ENCODE results near the gene TPPP3.

TPPP3 gene

GRCh38 chr16:67433131-67433719 lies 39.9 kb upstream of the TPPP3 start:
- no peak for DNase-seq (ENCODE audit: low read depth, low spot score)
- H3K4me3 ChIP-seq (ENCODE audit: low read length): no peak overlapping the region
- H3K27ac ChIP-seq (ENCODE audit: low read length): no peak overlapping the region
- WGBS (ENCODE audit: insufficient coverage, insufficient read length): no CpG with 5 or more reads among the region's 5 CpGs
- peaks cover 4% of the 10 kb centered on the region for H3K36me3 ChIP-seq (ENCODE audit: control insufficient read depth, insufficient read depth, low read length)
- peaks cover 6% of the 10 kb centered on the region; the same call in 1 of the 2 replicates for H3K4me1 ChIP-seq (ENCODE audit: control insufficient read depth, insufficient read depth, low read length)
- no peaks in the 10 kb centered on the region for H3K9me3 ChIP-seq (ENCODE audit: control insufficient read depth, insufficient read depth, low read length)
- H3K27me3 ChIP-seq (ENCODE audit: control insufficient read depth, insufficient read depth, low read length): no peaks in the 10 kb centered on the region

GRCh38 chr16:67432506-67432890 lies 39.2 kb upstream of the TPPP3 start:
- WGBS (ENCODE audit: insufficient coverage, insufficient read length): no CpG with 5 or more reads among the region's 5 CpGs
- H3K4me3 ChIP-seq (ENCODE audit: low read length): no peak overlapping the region; the same call in 1 of the 2 replicates
- H3K27me3 ChIP-seq (ENCODE audit: control insufficient read depth, insufficient read depth, low read length): no peaks in the 10 kb centered on the region
- H3K27ac ChIP-seq (ENCODE audit: low read length): no peak overlapping the region
- DNase-seq (ENCODE audit: low read depth, low spot score): no peak
- H3K9me3 ChIP-seq (ENCODE audit: control insufficient read depth, insufficient read depth, low read length): no peaks in the 10 kb centered on the region
- H3K4me1 ChIP-seq (ENCODE audit: control insufficient read depth, insufficient read depth, low read length): peaks cover 6% of the 10 kb centered on the region; the same call in 1 of the 2 replicates
- H3K36me3 ChIP-seq (ENCODE audit: control insufficient read depth, insufficient read depth, low read length): peaks cover 4% of the 10 kb centered on the region; the same call in 1 of the 2 replicates

- Histone ChIP-seq H3K36me3 (ENCODE audit: control insufficient read depth, insufficient read depth, low read length) (peaks cover 4% of the 10 kb centered on the region; the same call in 1 of the 2 replicates), H3K27me3 (ENCODE audit: control insufficient read depth, insufficient read depth, low read length) (no peaks in the 10 kb centered on the region), H3K4me1 (ENCODE audit: control insufficient read depth, insufficient read depth, low read length) (peaks cover 6% of the 10 kb centered on the region; the same call in 1 of the 2 replicates), H3K27ac (ENCODE audit: low read length) (no peak overlapping the region), H3K4me3 (ENCODE audit: low read length) (peak overlapping the region; percentile 79; the same call in 1 of the 2 replicates), H3K9me3 (ENCODE audit: control insufficient read depth, insufficient read depth, low read length) (no peaks in the 10 kb centered on the region)
- no CpG with 5 or more reads among the region's 13 CpGs for WGBS (ENCODE audit: insufficient coverage, insufficient read length)
- DNase-seq (ENCODE audit: low read depth, low spot score): no peak
Observed at GRCh38 chr16:67431775-67432505, 38.6 kb upstream of the TPPP3 start.

- H3K4me1 ChIP-seq (ENCODE audit: control insufficient read depth, insufficient read depth, low read length): peaks cover 7% of the 10 kb centered on the region; the same call in 1 of the 2 replicates
- no CpG with 5 or more reads among the region's 87 CpGs for WGBS (ENCODE audit: insufficient coverage, insufficient read length)
- DNase-seq (ENCODE audit: low read depth, low spot score): no peak
- peaks cover 4% of the 10 kb centered on the region; the same call in 1 of the 2 replicates for H3K36me3 ChIP-seq (ENCODE audit: control insufficient read depth, insufficient read depth, low read length)
- H3K27me3 ChIP-seq (ENCODE audit: control insufficient read depth, insufficient read depth, low read length): no peaks in the 10 kb centered on the region
- H3K27ac ChIP-seq (ENCODE audit: low read length): no peak within 1 kb of the TSS
- peak within 1 kb of the TSS; percentile 79 for H3K4me3 ChIP-seq (ENCODE audit: low read length)
- no peaks in the 10 kb centered on the region for H3K9me3 ChIP-seq (ENCODE audit: control insufficient read depth, insufficient read depth, low read length)
Observed at GRCh38 chr16:67430977-67431774, 37.9 kb upstream of the TPPP3 start, which contains the start of gene HSD11B2. Gene HSD11B2, plus strand, starts transcription at chr16:67431121. Its CDS starts 128 bp downstream, at chr16:67431249.

GRCh38 chr16:67430504-67430976 lies 37.2 kb upstream of the TPPP3 start:
- no peak for DNase-seq (ENCODE audit: low read depth, low spot score)
- H3K9me3 ChIP-seq (ENCODE audit: control insufficient read depth, insufficient read depth, low read length): no peaks in the 10 kb centered on the region
- H3K4me3 ChIP-seq (ENCODE audit: low read length): peak overlapping the region; percentile 59; the same call in 1 of the 2 replicates
- no peak overlapping the region for H3K27ac ChIP-seq (ENCODE audit: low read length)
- WGBS (ENCODE audit: insufficient coverage, insufficient read length): no CpG with 5 or more reads among the region's 53 CpGs
- H3K36me3 ChIP-seq (ENCODE audit: control insufficient read depth, insufficient read depth, low read length): no peaks in the 10 kb centered on the region; the same call in 1 of the 2 replicates
- H3K4me1 ChIP-seq (ENCODE audit: control insufficient read depth, insufficient read depth, low read length): peaks cover 9% of the 10 kb centered on the region; the same call in 1 of the 2 replicates
- H3K27me3 ChIP-seq (ENCODE audit: control insufficient read depth, insufficient read depth, low read length): no peaks in the 10 kb centered on the region

- no peaks in the 10 kb centered on the region for H3K36me3 ChIP-seq (ENCODE audit: control insufficient read depth, insufficient read depth, low read length)
- DNase-seq (ENCODE audit: low read depth, low spot score): no peak
- no peak overlapping the region for H3K27ac ChIP-seq (ENCODE audit: low read length)
- H3K27me3 ChIP-seq (ENCODE audit: control insufficient read depth, insufficient read depth, low read length): no peaks in the 10 kb centered on the region
- no CpG with 5 or more reads among the region's 13 CpGs for WGBS (ENCODE audit: insufficient coverage, insufficient read length)
- peak overlapping the region; percentile 59; the same call in 1 of the 2 replicates for H3K4me3 ChIP-seq (ENCODE audit: low read length)
- H3K4me1 ChIP-seq (ENCODE audit: control insufficient read depth, insufficient read depth, low read length): peaks cover 9% of the 10 kb centered on the region; the same call in 1 of the 2 replicates
- no peaks in the 10 kb centered on the region for H3K9me3 ChIP-seq (ENCODE audit: control insufficient read depth, insufficient read depth, low read length)
Observed at GRCh38 chr16:67429799-67430503, 36.7 kb upstream of the TPPP3 start.

- no CpG with 5 or more reads among the region's 3 CpGs for WGBS (ENCODE audit: insufficient coverage, insufficient read length)
- Histone ChIP-seq H3K4me1 (ENCODE audit: control insufficient read depth, insufficient read depth, low read length) (peaks cover 11% of the 10 kb centered on the region; the same call in 1 of the 2 replicates), H3K9me3 (ENCODE audit: control insufficient read depth, insufficient read depth, low read length) (no peaks in the 10 kb centered on the region), H3K27me3 (ENCODE audit: control insufficient read depth, insufficient read depth, low read length) (no peaks in the 10 kb centered on the region), H3K4me3 (ENCODE audit: low read length) (no peak overlapping the region), H3K36me3 (ENCODE audit: control insufficient read depth, insufficient read depth, low read length) (no peaks in the 10 kb centered on the region), H3K27ac (ENCODE audit: low read length) (no peak overlapping the region)
- DNase-seq (ENCODE audit: low read depth, low spot score): no peak
Observed at GRCh38 chr16:67429053-67429798, 35.9 kb upstream of the TPPP3 start.

GRCh38 chr16:67428146-67428731 lies 34.9 kb upstream of the TPPP3 start:
- no CpG with 5 or more reads among the region's 11 CpGs for WGBS (ENCODE audit: insufficient coverage, insufficient read length)
- H3K9me3 ChIP-seq (ENCODE audit: control insufficient read depth, insufficient read depth, low read length): no peaks in the 10 kb centered on the region
- H3K4me3 ChIP-seq (ENCODE audit: low read length): no peak overlapping the region
- H3K27ac ChIP-seq (ENCODE audit: low read length): no peak overlapping the region
- DNase-seq (ENCODE audit: low read depth, low spot score): peak; percentile 89
- no peaks in the 10 kb centered on the region for H3K36me3 ChIP-seq (ENCODE audit: control insufficient read depth, insufficient read depth, low read length)
- H3K4me1 ChIP-seq (ENCODE audit: control insufficient read depth, insufficient read depth, low read length): peaks cover 10% of the 10 kb centered on the region; the same call in 1 of the 2 replicates
- no peaks in the 10 kb centered on the region for H3K27me3 ChIP-seq (ENCODE audit: control insufficient read depth, insufficient read depth, low read length)

- Histone ChIP-seq H3K4me1 (ENCODE audit: control insufficient read depth, insufficient read depth, low read length) (peaks cover 10% of the 10 kb centered on the region; the same call in 1 of the 2 replicates), H3K27ac (ENCODE audit: low read length) (no peak overlapping the region), H3K36me3 (ENCODE audit: control insufficient read depth, insufficient read depth, low read length) (no peaks in the 10 kb centered on the region), H3K9me3 (ENCODE audit: control insufficient read depth, insufficient read depth, low read length) (no peaks in the 10 kb centered on the region), H3K4me3 (ENCODE audit: low read length) (no peak overlapping the region), H3K27me3 (ENCODE audit: control insufficient read depth, insufficient read depth, low read length) (no peaks in the 10 kb centered on the region)
- no peak for DNase-seq (ENCODE audit: low read depth, low spot score)
- no CpG with 5 or more reads among the region's 7 CpGs for WGBS (ENCODE audit: insufficient coverage, insufficient read length)
Observed at GRCh38 chr16:67426950-67427349, 33.7 kb upstream of the TPPP3 start.
